Measurements from ENCODE around the gene ATP2B2.

DNA sequence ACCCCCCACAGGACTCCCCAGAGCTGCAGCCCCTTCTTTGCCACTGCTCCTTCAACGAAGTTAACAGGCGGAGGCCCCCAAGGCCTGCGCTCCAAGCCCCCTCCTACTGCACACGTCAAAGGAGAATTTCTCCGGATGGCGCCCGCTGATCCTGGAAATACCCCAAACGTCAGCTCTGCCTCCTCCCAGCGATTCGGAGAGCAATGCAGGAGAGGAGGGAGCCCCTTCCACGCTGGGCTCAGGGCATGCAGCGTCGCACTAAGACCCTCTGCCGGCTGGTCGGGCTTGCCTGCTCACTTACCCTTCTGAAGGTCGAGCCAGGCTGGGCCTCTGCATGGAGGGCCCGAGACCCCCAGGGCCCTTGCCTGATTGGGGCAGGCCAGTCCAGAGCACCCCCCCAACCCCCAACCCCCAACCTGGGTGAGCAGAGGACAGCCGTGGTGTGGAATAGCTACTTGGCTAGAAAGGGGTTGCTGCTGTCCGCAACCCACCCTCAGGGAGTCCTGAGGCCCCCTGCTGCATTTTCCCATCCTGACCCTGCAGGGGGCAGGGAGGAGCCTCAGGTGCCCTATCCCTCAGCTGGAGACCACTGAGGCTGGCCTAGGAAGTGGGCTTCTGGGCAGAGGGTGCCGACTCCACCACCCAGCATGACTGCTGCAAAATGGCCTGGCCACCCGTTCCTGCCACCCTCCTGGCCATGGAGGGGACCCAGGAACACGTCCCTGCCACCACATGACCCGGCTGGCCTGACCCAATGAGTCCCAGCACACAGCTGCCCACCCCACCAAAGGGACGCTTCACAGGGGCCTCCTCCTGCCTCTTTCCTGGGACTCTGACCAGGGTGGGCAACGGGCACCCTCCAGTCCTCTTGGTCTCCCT is 976 bp downstream of the ATP2B2 start:
- TF ChIP-seq, protein P1, sequence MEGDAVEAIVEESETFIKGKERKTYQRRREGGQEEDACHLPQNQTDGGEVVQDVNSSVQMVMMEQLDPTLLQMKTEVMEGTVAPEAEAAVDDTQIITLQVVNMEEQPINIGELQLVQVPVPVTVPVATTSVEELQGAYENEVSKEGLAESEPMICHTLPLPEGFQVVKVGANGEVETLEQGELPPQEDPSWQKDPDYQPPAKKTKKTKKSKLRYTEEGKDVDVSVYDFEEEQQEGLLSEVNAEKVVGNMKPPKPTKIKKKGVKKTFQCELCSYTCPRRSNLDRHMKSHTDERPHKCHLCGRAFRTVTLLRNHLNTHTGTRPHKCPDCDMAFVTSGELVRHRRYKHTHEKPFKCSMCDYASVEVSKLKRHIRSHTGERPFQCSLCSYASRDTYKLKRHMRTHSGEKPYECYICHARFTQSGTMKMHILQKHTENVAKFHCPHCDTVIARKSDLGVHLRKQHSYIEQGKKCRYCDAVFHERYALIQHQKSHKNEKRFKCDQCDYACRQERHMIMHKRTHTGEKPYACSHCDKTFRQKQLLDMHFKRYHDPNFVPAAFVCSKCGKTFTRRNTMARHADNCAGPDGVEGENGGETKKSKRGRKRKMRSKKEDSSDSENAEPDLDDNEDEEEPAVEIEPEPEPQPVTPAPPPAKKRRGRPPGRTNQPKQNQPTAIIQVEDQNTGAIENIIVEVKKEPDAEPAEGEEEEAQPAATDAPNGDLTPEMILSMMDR (conservative IDR thresholded peaks at IDR 0.05; ENCODE audit: low read depth in 2 of 2), result no peak
- no peak for TF ChIP-seq EZH2phosphoT487 (IDR thresholded peaks at IDR 0.05; ENCODE audit: unreplicated experiment)
- TF ChIP-seq, protein P2, sequence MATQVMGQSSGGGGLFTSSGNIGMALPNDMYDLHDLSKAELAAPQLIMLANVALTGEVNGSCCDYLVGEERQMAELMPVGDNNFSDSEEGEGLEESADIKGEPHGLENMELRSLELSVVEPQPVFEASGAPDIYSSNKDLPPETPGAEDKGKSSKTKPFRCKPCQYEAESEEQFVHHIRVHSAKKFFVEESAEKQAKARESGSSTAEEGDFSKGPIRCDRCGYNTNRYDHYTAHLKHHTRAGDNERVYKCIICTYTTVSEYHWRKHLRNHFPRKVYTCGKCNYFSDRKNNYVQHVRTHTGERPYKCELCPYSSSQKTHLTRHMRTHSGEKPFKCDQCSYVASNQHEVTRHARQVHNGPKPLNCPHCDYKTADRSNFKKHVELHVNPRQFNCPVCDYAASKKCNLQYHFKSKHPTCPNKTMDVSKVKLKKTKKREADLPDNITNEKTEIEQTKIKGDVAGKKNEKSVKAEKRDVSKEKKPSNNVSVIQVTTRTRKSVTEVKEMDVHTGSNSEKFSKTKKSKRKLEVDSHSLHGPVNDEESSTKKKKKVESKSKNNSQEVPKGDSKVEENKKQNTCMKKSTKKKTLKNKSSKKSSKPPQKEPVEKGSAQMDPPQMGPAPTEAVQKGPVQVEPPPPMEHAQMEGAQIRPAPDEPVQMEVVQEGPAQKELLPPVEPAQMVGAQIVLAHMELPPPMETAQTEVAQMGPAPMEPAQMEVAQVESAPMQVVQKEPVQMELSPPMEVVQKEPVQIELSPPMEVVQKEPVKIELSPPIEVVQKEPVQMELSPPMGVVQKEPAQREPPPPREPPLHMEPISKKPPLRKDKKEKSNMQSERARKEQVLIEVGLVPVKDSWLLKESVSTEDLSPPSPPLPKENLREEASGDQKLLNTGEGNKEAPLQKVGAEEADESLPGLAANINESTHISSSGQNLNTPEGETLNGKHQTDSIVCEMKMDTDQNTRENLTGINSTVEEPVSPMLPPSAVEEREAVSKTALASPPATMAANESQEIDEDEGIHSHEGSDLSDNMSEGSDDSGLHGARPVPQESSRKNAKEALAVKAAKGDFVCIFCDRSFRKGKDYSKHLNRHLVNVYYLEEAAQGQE (IDR thresholded peaks at IDR 0.05; ENCODE audit: unreplicated experiment), result no peak
- no peak for TF ChIP-seq EZH2 (IDR thresholded peaks at IDR 0.05; ENCODE audit: low read depth, unreplicated experiment)

Measured in GM23338 (cell line).